Astrocyte (in vitro differentiated cells and primary cell): Measurements from ENCODE around the gene HES3. TPM values are rescaled to one million over a fixed set of nuclear protein-coding genes. Genes with fewer than 3 reads are reported as not detected.

Source experiments
- DNase-seq: peaks from one replicate; pipeline ENCODE4 v3.0.0-alpha.2; 2010; ENCODE audit warnings: low read depth
- FAIRE-seq: peaks from 2 replicates; lab custom pipeline; 2011; peaks lifted over from hg19 to GRCh38; lab: Jason Lieb, UNC
- H2AFZ ChIP-seq: 2 replicates; pipeline ENCODE4 v1.6.0; 2012; ENCODE audit warnings: low read depth, low read length, inconsistent platforms
- H3K27ac ChIP-seq: 2 replicates; pipeline ENCODE4 v1.5.1; 2011; ENCODE audit warnings: low read depth, low read length, inconsistent platforms
- H3K27me3 ChIP-seq: 2 replicates; pipeline ENCODE4 v1.6.0; 2011; ENCODE audit warnings: low read length, inconsistent platforms; ENCODE audit not compliant: insufficient read depth
- H3K36me3 ChIP-seq: 2 replicates; pipeline ENCODE4 v1.5.1; 2011; ENCODE audit warnings: low read length, inconsistent platforms; ENCODE audit not compliant: insufficient read depth
- H3K4me1 ChIP-seq: 2 replicates; pipeline ENCODE4 v1.5.1; 2011; ENCODE audit warnings: low read length, inconsistent platforms; ENCODE audit not compliant: insufficient read depth
- H3K4me2 ChIP-seq: 2 replicates; pipeline ENCODE4 v1.6.0; 2012; ENCODE audit warnings: low read length, inconsistent platforms
- H3K4me3 ChIP-seq: 2 replicates; pipeline ENCODE4 v1.5.1; 2011; ENCODE audit warnings: low read depth, mild to moderate bottlenecking, low read length, inconsistent platforms; ENCODE audit not compliant: insufficient read depth
- H3K79me2 ChIP-seq: 2 replicates; pipeline ENCODE4 v1.6.0; 2012; ENCODE audit warnings: mild to moderate bottlenecking, low read length, inconsistent platforms; ENCODE audit not compliant: insufficient read depth
- H3K9ac ChIP-seq: 2 replicates; pipeline ENCODE4 v1.6.0; 2012; ENCODE audit warnings: mild to moderate bottlenecking, low read length, inconsistent platforms
- H3K9me3 ChIP-seq: 2 replicates; pipeline ENCODE4 v1.5.1; 2012; ENCODE audit warnings: low read depth, mild to moderate bottlenecking, low read length, inconsistent platforms; ENCODE audit not compliant: insufficient read depth
- H4K20me1 ChIP-seq: 2 replicates; pipeline ENCODE4 v1.6.0; 2012; ENCODE audit warnings: low read length, inconsistent platforms; ENCODE audit not compliant: insufficient read depth
- H3K27ac Mint-ChIP-seq: one replicate; pipeline ENCODE4 v1.8.0; 2021; ENCODE audit warnings: mild to moderate bottlenecking, mixed read lengths; ENCODE audit not compliant: unreplicated experiment
- H3K27me3 Mint-ChIP-seq: one replicate; pipeline ENCODE4 v1.8.0; 2021; ENCODE audit warnings: low read depth, mixed read lengths; ENCODE audit not compliant: unreplicated experiment
- H3K36me3 Mint-ChIP-seq: one replicate; pipeline ENCODE4 v1.8.0; 2021; ENCODE audit warnings: low read depth, mixed read lengths; ENCODE audit not compliant: unreplicated experiment
- H3K4me1 Mint-ChIP-seq: one replicate; pipeline ENCODE4 v1.8.0; 2021; ENCODE audit warnings: low read depth, mixed read lengths; ENCODE audit not compliant: unreplicated experiment
- H3K4me3 Mint-ChIP-seq: one replicate; pipeline ENCODE4 v1.8.0; 2021; ENCODE audit warnings: mild to moderate bottlenecking, moderate library complexity, mixed read lengths; ENCODE audit not compliant: unreplicated experiment
- H3K9me3 Mint-ChIP-seq: one replicate; pipeline ENCODE4 v1.8.0; 2021; ENCODE audit warnings: mild to moderate bottlenecking, mixed read lengths; ENCODE audit not compliant: unreplicated experiment
- CTCF ChIP-seq: IDR thresholded peaks from 2 replicates; pipeline ENCODE4 v1.5.1; 2011; ENCODE audit warnings: low read depth, mild to moderate bottlenecking, inconsistent platforms, low read length, moderate library complexity; ENCODE audit not compliant: insufficient read depth
- EZH2 ChIP-seq: IDR thresholded peaks from 2 replicates; pipeline ENCODE4 v1.6.1; 2012; ENCODE audit warnings: mild to moderate bottlenecking, low read length, inconsistent platforms; ENCODE audit not compliant: insufficient read depth
- total RNA-seq: library from RNA; stranded (reverse); gene quantifications from 2 replicates; pipeline ENCODE4 v1.2.1, GENCODE V29; 2021

HES3 gene
- total RNA-seq, 1 donor from 2014 or later, result not detected

DNA sequence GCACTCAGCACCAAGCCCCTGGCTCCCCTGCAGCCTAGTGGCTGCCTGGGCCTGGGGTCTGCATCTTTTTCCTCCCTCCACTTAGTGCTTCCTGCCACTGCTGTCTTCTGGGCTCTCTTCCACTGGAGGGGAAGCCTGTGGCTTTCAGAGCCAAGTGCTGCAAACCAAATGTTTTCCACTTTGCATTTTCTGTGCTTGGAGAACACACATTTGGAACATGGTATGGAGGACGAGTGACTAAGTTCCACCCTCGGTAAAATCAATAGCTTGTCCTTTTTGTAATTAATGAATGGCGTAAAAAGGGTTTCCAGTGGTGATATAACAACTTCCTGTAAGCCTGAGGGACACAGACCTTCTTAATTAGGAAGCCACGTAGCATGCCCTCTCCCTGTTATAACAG lies 27.0 kb downstream of the HES3 start:
- no peak overlapping the region for H3K27ac Mint-ChIP-seq
- H4K20me1 ChIP-seq, result peaks cover 28% of the 10 kb centered on the region
- no peak overlapping the region for H3K4me3 ChIP-seq
- no peak overlapping the region for H3K27ac ChIP-seq
- H3K9ac ChIP-seq, result no peak overlapping the region
- H3K9me3 ChIP-seq, result no peaks in the 10 kb centered on the region
- no peak overlapping the region for H3K4me2 ChIP-seq
- no peak overlapping the region for H2AFZ ChIP-seq
- no peak overlapping the region for H3K4me3 Mint-ChIP-seq
- H3K27me3 Mint-ChIP-seq, result no peaks in the 10 kb centered on the region
- H3K4me1 ChIP-seq, result peaks cover 39% of the 10 kb centered on the region
- no peaks in the 10 kb centered on the region for H3K36me3 Mint-ChIP-seq
- DNase-seq, result no peak
- peaks cover 34% of the 10 kb centered on the region for H3K4me1 Mint-ChIP-seq
- no peaks in the 10 kb centered on the region for H3K27me3 ChIP-seq
- H3K36me3 ChIP-seq, result no peaks in the 10 kb centered on the region
- no peaks in the 10 kb centered on the region for H3K79me2 ChIP-seq
- FAIRE-seq, result no peak
- no peaks in the 10 kb centered on the region for H3K9me3 Mint-ChIP-seq
- TF ChIP-seq EZH2 (no peak), CTCF (no peak)

DNA sequence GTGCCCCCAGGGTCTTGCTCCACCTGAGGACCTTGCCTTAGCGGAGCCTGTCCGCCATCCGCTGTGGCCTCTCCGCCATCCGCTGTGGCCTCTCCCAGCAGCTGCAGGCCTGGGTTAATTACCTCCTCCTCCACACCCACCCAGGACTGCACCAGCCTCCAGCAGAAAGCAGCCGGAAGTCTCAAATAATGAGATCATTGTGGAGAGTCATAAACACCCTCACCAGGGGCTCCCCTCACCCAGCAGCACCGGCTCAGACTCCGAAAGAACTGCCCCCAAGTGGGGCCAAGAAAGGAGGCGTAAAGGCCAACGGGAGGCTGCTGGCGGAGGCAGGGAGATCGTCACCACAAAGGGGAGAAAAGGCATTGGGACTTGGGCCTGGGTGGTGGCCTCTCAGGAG lies 27.6 kb downstream of the HES3 start:
- peaks cover 28% of the 10 kb centered on the region for H4K20me1 ChIP-seq
- H3K4me3 ChIP-seq, result no peak overlapping the region
- no peaks in the 10 kb centered on the region for H3K36me3 ChIP-seq
- no peaks in the 10 kb centered on the region for H3K27me3 ChIP-seq
- no peaks in the 10 kb centered on the region for H3K27me3 Mint-ChIP-seq
- peaks cover 39% of the 10 kb centered on the region for H3K4me1 Mint-ChIP-seq
- no peak overlapping the region for H3K9ac ChIP-seq
- H3K9me3 ChIP-seq, result no peaks in the 10 kb centered on the region
- H3K4me1 ChIP-seq, result peaks cover 44% of the 10 kb centered on the region
- H3K4me3 Mint-ChIP-seq, result no peak overlapping the region
- TF ChIP-seq CTCF (no peak), EZH2 (no peak)
- H3K27ac ChIP-seq, result no peak overlapping the region
- H3K79me2 ChIP-seq, result no peaks in the 10 kb centered on the region
- DNase-seq (peak; percentile 45), FAIRE-seq (no peak)
- H3K36me3 Mint-ChIP-seq, result no peaks in the 10 kb centered on the region
- peak overlapping the region; percentile 49 for H3K4me2 ChIP-seq
- no peak overlapping the region for H2AFZ ChIP-seq
- H3K27ac Mint-ChIP-seq, result peak overlapping the region; percentile 47
- no peaks in the 10 kb centered on the region for H3K9me3 Mint-ChIP-seq

- no peak overlapping the region for H3K4me3 ChIP-seq
- no peak overlapping the region for H2AFZ ChIP-seq
- no peaks in the 10 kb centered on the region for H3K27me3 ChIP-seq
- H3K27me3 Mint-ChIP-seq, result no peaks in the 10 kb centered on the region
- peak overlapping the region; percentile 63 for H3K4me2 ChIP-seq
- no peak for TF ChIP-seq EZH2
- no peak for TF ChIP-seq CTCF
- H4K20me1 ChIP-seq, result peaks cover 24% of the 10 kb centered on the region
- peaks cover 47% of the 10 kb centered on the region for H3K4me1 ChIP-seq
- H3K9me3 Mint-ChIP-seq, result no peaks in the 10 kb centered on the region
- H3K9me3 ChIP-seq, result no peaks in the 10 kb centered on the region
- no peaks in the 10 kb centered on the region for H3K36me3 Mint-ChIP-seq
- no peak overlapping the region for H3K9ac ChIP-seq
- H3K27ac Mint-ChIP-seq, result no peak overlapping the region
- no peak for FAIRE-seq
- H3K27ac ChIP-seq, result no peak overlapping the region
- no peaks in the 10 kb centered on the region for H3K36me3 ChIP-seq
- DNase-seq, result no peak
- no peaks in the 10 kb centered on the region for H3K79me2 ChIP-seq
- H3K4me1 Mint-ChIP-seq, result peaks cover 40% of the 10 kb centered on the region
- no peak overlapping the region for H3K4me3 Mint-ChIP-seq
Measured at GRCh38 chr1:6272452-6272851, 28.5 kb downstream of the HES3 start.
